IMR-90 (cell line): ENCODE results near the gene CDC34. TPM values are rescaled to one million over a fixed set of nuclear protein-coding genes. Genes with fewer than 3 reads are reported as not detected.

Experiments used
- ATAC-seq: fragments of 200-7000 bp; cut with Tn5 transposase; 2 replicates; pipeline ENCODE4 v1.9.1; 2020; ENCODE audit warnings: low read depth, mild to moderate bottlenecking, moderate library complexity
- BruUV-seq: library from RNA; stranded (reverse); fragments of 400-500 nt; replicated peaks from 2 replicates; lab custom pipeline; 2021; lab: Mats Ljungman, UMichigan
- CTCF ChIA-PET: fragments of 300-600 bp; formaldehyde crosslinking; extraction: SDS; loops from one replicate; lab custom pipeline; 2021; ENCODE audit warnings: antibody characterized with exemption; lab: Yijun Ruan, JAX
- POLR2A ChIA-PET: fragments of 300-600 bp; sonication (Branson Sonifier 250); formaldehyde crosslinking; loops from one replicate; lab custom pipeline; 2022; ENCODE audit warnings: antibody characterized with exemption; ENCODE audit not compliant: unreplicated experiment; lab: Charles Lee
- DNase-seq: peaks from one replicate; pipeline ENCODE4 v3.0.0; 2013
- H2AFZ ChIP-seq: replicated peaks from 2 replicates; pipeline ENCODE3; 2013; ENCODE audit warnings: low read length, mild to moderate bottlenecking; ENCODE audit not compliant: poor library complexity
- H2AK5ac ChIP-seq: 2 replicates; pipeline ENCODE4 v1.6.1; 2013; ENCODE audit warnings: low read depth, low read length, inconsistent platforms
- H2AK9ac ChIP-seq: replicated peaks from 2 replicates; pipeline ENCODE3; 2013; ENCODE audit warnings: mild to moderate bottlenecking, low read depth, low read length, moderate library complexity; ENCODE audit not compliant: poor library complexity
- H2BK120ac ChIP-seq: 2 replicates; pipeline ENCODE4 v1.6.1; 2013; ENCODE audit warnings: low read depth, low read length, inconsistent platforms
- H2BK15ac ChIP-seq: 3 replicates; pipeline ENCODE4 v1.6.1; 2013; ENCODE audit warnings: low read depth, low read length, inconsistent platforms
- H2BK20ac ChIP-seq: 2 replicates; pipeline ENCODE4 v1.6.1; 2013; ENCODE audit warnings: low read depth, mild to moderate bottlenecking, inconsistent platforms, low read length, moderate library complexity
- H2BK5ac ChIP-seq: 2 replicates; pipeline ENCODE4 v1.6.1; 2013; ENCODE audit warnings: mild to moderate bottlenecking, low read depth, low read length, inconsistent platforms; ENCODE audit not compliant: poor library complexity, severe bottlenecking
- H3K14ac ChIP-seq: replicated peaks from 2 replicates; pipeline ENCODE4 v1.6.1; 2013; ENCODE audit warnings: low read depth, low read length, inconsistent platforms
- H3K18ac ChIP-seq: 2 replicates; pipeline ENCODE4 v1.6.1; 2013; ENCODE audit warnings: low read depth, low read length, control low read depth
- H3K23ac ChIP-seq: 2 replicates; pipeline ENCODE4 v1.6.1; 2013; ENCODE audit warnings: low read depth, low read length, inconsistent platforms
- H3K27ac ChIP-seq: 2 replicates; pipeline ENCODE4 v1.5.1; 2013; ENCODE audit warnings: mild to moderate bottlenecking, control low read depth, low read length; ENCODE audit not compliant: insufficient read depth
- H3K27me3 ChIP-seq: 2 replicates; pipeline ENCODE4 v1.6.1; 2013; ENCODE audit warnings: low read length; ENCODE audit not compliant: control insufficient read depth, insufficient read depth
- H3K36me3 ChIP-seq: 2 replicates; pipeline ENCODE4 v1.6.1; 2013; ENCODE audit warnings: low read length, mixed read lengths; ENCODE audit not compliant: control insufficient read depth, insufficient read depth
- H3K4ac ChIP-seq: 2 replicates; pipeline ENCODE4 v1.6.1; 2013; ENCODE audit warnings: low read depth, low read length, inconsistent platforms
- H3K4me1 ChIP-seq: 2 replicates; pipeline ENCODE4 v1.6.1; 2013; ENCODE audit warnings: low read length, mixed read lengths; ENCODE audit not compliant: control insufficient read depth, insufficient read depth
- H3K4me2 ChIP-seq: 2 replicates; pipeline ENCODE4 v1.6.1; 2013; ENCODE audit warnings: low read depth, mild to moderate bottlenecking, control low read depth, low read length, moderate library complexity
- H3K4me3 ChIP-seq: 2 replicates; pipeline ENCODE4 v1.5.1; 2013; ENCODE audit warnings: low read depth, mild to moderate bottlenecking, control low read depth, low read length, moderate library complexity; ENCODE audit not compliant: insufficient read depth
- H3K56ac ChIP-seq: 2 replicates; pipeline ENCODE4 v1.6.1; 2013; ENCODE audit warnings: low read length, inconsistent platforms; ENCODE audit not compliant: insufficient read depth; ENCODE audit errors: extremely low read depth
- H3K79me1 ChIP-seq, 2 experiments: 2 replicates each; pipeline ENCODE4 v1.6.1; 2013; ENCODE audit warnings: low read length in 2 of 2, inconsistent platforms in 1 of 2, low read depth in 1 of 2
- H3K9ac ChIP-seq: 2 replicates; pipeline ENCODE4 v1.6.1; 2013; ENCODE audit warnings: low read depth, low read length, control low read depth
- H3K9me1 ChIP-seq: 2 replicates; pipeline ENCODE4 v1.6.1; 2013; ENCODE audit warnings: low read length, inconsistent platforms; ENCODE audit not compliant: insufficient read depth
- H3K9me3 ChIP-seq: 2 replicates; pipeline ENCODE4 v1.6.1; 2013; ENCODE audit warnings: low read length; ENCODE audit not compliant: control insufficient read depth, insufficient read depth
- H4K20me1 ChIP-seq: 2 replicates; pipeline ENCODE4 v1.6.1; 2013; ENCODE audit warnings: low read length, inconsistent platforms; ENCODE audit not compliant: insufficient read depth
- H4K5ac ChIP-seq: 2 replicates; pipeline ENCODE4 v1.6.1; 2013; ENCODE audit warnings: mild to moderate bottlenecking, low read depth, low read length, control low read depth
- H4K8ac ChIP-seq, 2 experiments: 2 replicates each; pipeline ENCODE4 v1.6.1; 2013; ENCODE audit warnings: low read depth in 2 of 2, low read length in 2 of 2, control low read depth in 1 of 2, inconsistent platforms in 1 of 2
- H4K91ac ChIP-seq: 2 replicates; pipeline ENCODE4 v1.6.1; 2013; ENCODE audit warnings: low read depth, low read length, inconsistent platforms; ENCODE audit not compliant: insufficient read depth
- MAFK ChIP-seq: IDR thresholded peaks from 2 replicates; pipeline ENCODE4 v1.6.1; 2012; ENCODE audit warnings: low read depth, low read length, improper control_type of control experiment
- NFE2L2 ChIP-seq: fragments of 150-350 bp; IDR thresholded peaks from 2 replicates; pipeline ENCODE4 v1.6.1; 2016; ENCODE audit warnings: low read depth, mild to moderate bottlenecking, low read length
- RFX5 ChIP-seq: IDR thresholded peaks from 2 replicates; pipeline ENCODE4 v1.8.0; 2012; ENCODE audit warnings: low read depth, mild to moderate bottlenecking, low read length, moderate library complexity
- SMC3 ChIP-seq: fragments of 150-350 bp; IDR thresholded peaks from 2 replicates; pipeline ENCODE4 v1.6.1; 2016; ENCODE audit warnings: low read depth, mild to moderate bottlenecking, antibody characterized with exemption, low read length, moderate library complexity
- WGBS, 2 experiments: methylation state at CpG; one replicate each; pipeline versions ENCODE4 v1.1.5 to v1.1.7; 2013; ENCODE audit warnings: missing lambda C conversion rate in 2 of 2; ENCODE audit not compliant: insufficient read length in 1 of 2; ENCODE audit errors: extremely low coverage in 2 of 2; 5-methylcytosine and 5-hydroxymethylcytosine counted together
- dilution Hi-C: fragments of 300-500 bp; cut with HindIII; formaldehyde crosslinking; loops from one replicate; pipeline ENCODE4 v1.14.3; 2018; ENCODE audit warnings: low sequenced_read_pairs; ENCODE audit not compliant: unreplicated experiment
- in situ Hi-C: fragments of 300-500 bp; cut with MboI; formaldehyde crosslinking; loops from 3 replicates; pipeline ENCODE4 v1.14.3; 2019; ENCODE audit warnings: low sequenced_read_pairs, inconsistent platforms, mixed read lengths
- intact Hi-C: fragments of 100-400 bp; cut with micrococcal nuclease; formaldehyde crosslinking; loops from 2 replicates; pipeline ENCODE4 v1.10.0; 2022
- polyA plus RNA-seq, 3 experiments: library from polyadenylated mRNA; depleted of rRNA; stranded (reverse); fragments of >200 nt; gene quantifications; 2 replicates each; pipeline ENCODE4 v1.2.3, GENCODE V29; 2012; ENCODE audit warnings: low replicate concordance in 1 of 3
- total RNA-seq: library from RNA; depleted of rRNA; stranded (reverse); fragments of >200 nt; gene quantifications from 2 replicates; pipeline ENCODE4 v1.2.3, GENCODE V29; 2012
- TF ChIP-seq, protein P1 (sequence below): fragments of 150-350 bp; IDR thresholded peaks from 2 replicates; pipeline ENCODE4 v1.6.1; 2016; ENCODE audit warnings: low read depth, mild to moderate bottlenecking, low read length, moderate library complexity, borderline replicate concordance
- TF ChIP-seq, protein P2 (sequence below): conservative IDR thresholded peaks from 2 replicates; pipeline ENCODE4 v1.5.1; 2012; ENCODE audit warnings: mild to moderate bottlenecking, low read depth, low read length, improper control_type of control experiment
- TF ChIP-seq, protein P3 (sequence below): fragments of 150-350 bp; IDR thresholded peaks from 2 replicates; pipeline ENCODE4 v1.6.1; 2017; ENCODE audit warnings: mild to moderate bottlenecking, antibody characterized with exemption, low read length, low read depth

CDC34 gene
- total and polyA plus RNA-seq, 2 of the 4 experiments (the other 2 are of a cell fraction): 35.7 to 68.9 TPM

DNA sequence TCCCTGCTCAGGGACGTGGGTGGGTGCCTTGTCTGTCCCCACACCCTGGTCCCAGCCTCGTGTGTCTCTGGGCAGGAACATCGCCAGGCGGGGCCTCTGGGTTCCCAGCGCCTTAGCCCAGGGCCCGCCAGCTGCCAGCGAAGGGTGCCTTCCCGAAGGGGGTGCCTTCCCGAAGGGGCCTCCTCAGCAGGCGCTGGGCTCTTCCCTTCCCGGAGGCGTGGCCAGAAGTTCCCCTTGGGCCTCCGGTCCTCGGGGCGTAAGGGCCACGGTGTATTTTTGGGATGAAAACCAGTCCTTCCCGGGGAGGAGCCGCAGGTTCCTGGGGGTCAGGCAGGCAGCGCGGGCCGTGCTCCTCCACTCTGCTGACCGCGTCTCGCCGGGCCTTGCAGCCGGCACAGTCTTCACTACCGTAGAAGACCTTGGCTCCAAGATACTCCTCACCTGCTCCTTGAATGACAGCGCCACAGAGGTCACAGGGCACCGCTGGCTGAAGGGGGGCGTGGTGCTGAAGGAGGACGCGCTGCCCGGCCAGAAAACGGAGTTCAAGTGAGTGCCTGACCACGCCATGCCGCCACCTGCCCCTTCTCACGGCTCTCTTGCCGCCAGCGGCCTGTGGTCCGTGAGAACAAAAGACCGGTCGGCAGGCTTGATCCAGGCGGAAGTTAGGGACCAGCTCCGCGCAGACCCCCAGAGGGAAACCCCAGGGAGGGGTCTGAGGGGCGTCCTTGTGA is 47.7 kb downstream of the CDC34 start:
- Histone ChIP-seq H2AK9ac (no peak overlapping the region), H2AFZ (no peak overlapping the region), H3K23ac (no peak overlapping the region), H4K20me1 (peaks cover 87% of the 10 kb centered on the region), H2BK5ac (no peak overlapping the region), H3K9ac (no peak overlapping the region), H3K79me1 (peaks cover 0 to 54% of the 10 kb centered on the region in 2 experiments; a peak in 2 of 4 replicates), H3K9me1 (peaks cover 7% of the 10 kb centered on the region; the same call in 1 of the 2 replicates), H2BK120ac (no peak overlapping the region), H3K4me2 (no peak overlapping the region), H3K4ac (no peak overlapping the region), H3K36me3 (peaks cover 26% of the 10 kb centered on the region; the same call in 1 of the 2 replicates), H2BK15ac (no peak overlapping the region), H4K8ac (no peak overlapping the region), H4K5ac (no peak overlapping the region), H3K18ac (no peak overlapping the region), H3K27ac (no peak overlapping the region), H2AK5ac (no peak overlapping the region), H3K56ac (no peak overlapping the region), H2BK20ac (no peak overlapping the region), H4K91ac (no peak overlapping the region), H3K4me3 (no peak overlapping the region), H3K27me3 (no peaks in the 10 kb centered on the region), H3K4me1 (peaks cover 19% of the 10 kb centered on the region), H3K9me3 (no peaks in the 10 kb centered on the region), H3K14ac (no peak overlapping the region)
- intact Hi-C loops (no loop called here), dilution Hi-C loops (no loop called here), in situ Hi-C loops (no loop called here)
- BruUV-seq: no TSS peak
- no peak for DNase-seq
- WGBS, 2 experiments: 91% methylated on average over 31 of the region's 46 CpGs; no CpG with 5 or more reads in 1 of the 2 experiments
- POLR2A ChIA-PET: no interaction called here
- CTCF ChIA-PET: no interaction called here
- TF ChIP-seq, protein P1, sequence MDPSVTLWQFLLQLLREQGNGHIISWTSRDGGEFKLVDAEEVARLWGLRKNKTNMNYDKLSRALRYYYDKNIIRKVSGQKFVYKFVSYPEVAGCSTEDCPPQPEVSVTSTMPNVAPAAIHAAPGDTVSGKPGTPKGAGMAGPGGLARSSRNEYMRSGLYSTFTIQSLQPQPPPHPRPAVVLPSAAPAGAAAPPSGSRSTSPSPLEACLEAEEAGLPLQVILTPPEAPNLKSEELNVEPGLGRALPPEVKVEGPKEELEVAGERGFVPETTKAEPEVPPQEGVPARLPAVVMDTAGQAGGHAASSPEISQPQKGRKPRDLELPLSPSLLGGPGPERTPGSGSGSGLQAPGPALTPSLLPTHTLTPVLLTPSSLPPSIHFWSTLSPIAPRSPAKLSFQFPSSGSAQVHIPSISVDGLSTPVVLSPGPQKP: no peak
- TF ChIP-seq, protein P2, sequence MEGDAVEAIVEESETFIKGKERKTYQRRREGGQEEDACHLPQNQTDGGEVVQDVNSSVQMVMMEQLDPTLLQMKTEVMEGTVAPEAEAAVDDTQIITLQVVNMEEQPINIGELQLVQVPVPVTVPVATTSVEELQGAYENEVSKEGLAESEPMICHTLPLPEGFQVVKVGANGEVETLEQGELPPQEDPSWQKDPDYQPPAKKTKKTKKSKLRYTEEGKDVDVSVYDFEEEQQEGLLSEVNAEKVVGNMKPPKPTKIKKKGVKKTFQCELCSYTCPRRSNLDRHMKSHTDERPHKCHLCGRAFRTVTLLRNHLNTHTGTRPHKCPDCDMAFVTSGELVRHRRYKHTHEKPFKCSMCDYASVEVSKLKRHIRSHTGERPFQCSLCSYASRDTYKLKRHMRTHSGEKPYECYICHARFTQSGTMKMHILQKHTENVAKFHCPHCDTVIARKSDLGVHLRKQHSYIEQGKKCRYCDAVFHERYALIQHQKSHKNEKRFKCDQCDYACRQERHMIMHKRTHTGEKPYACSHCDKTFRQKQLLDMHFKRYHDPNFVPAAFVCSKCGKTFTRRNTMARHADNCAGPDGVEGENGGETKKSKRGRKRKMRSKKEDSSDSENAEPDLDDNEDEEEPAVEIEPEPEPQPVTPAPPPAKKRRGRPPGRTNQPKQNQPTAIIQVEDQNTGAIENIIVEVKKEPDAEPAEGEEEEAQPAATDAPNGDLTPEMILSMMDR: no peak
- no peak for TF ChIP-seq SMC3
- TF ChIP-seq RFX5: no peak
- TF ChIP-seq, protein P3, sequence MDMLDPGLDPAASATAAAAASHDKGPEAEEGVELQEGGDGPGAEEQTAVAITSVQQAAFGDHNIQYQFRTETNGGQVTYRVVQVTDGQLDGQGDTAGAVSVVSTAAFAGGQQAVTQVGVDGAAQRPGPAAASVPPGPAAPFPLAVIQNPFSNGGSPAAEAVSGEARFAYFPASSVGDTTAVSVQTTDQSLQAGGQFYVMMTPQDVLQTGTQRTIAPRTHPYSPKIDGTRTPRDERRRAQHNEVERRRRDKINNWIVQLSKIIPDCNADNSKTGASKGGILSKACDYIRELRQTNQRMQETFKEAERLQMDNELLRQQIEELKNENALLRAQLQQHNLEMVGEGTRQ: no peak
- no peak for TF ChIP-seq MAFK
- no peak for TF ChIP-seq NFE2L2
- ATAC-seq: no peak
